Measurements from ENCODE around the gene KRT76.

The KRT76 gene

DNA sequence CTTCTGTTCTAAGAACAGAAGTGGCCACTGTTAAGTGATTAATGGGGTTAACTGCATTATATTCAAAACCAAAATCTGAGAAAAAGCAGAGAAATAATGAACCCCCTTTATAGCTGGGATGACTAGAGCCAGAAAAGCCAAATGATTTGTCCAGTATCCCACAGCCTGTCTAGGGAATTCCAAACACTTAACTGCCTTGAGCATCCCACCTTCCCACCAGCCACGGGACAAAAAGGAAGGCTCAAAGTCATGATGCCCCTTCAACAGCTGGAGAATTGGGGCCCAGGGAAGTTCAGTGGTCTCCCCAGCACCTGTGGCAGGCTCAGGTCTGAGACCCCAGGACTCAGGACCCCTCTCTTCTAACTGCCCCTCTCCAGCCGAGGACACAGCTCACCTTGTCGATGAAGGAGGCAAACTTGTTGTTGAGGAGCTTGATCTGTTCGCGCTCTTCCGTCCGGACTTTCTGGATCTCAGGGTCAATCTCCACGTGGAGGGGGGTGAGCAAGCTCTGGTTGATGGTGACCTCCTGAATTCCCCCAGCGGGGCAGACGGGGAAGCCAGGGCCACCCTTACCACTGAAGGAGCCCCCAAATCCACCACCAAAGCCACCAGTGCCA lies 36.2 kb upstream of the KRT76 start:
- no peak for DNase-seq

DNA sequence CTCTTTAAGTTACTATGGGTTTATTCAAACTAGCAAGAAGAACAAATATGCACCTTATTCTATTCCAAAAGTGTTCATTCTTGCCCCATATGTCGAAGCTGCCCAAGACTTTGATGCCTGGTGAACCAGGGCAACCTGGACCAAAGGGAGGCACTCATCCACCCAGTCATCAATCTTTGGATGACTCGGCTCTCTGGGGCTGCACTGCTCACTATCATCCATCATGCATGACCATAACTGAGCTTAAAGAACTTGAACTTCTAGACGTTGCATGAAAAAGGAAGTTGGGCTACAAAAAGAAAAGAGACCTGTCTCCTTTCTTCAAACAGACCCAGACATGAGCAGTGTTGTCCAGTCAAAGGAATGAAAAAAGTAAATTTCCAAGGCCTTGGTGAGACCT lies 35.6 kb upstream of the KRT76 start:
- no peak for DNase-seq

DNA sequence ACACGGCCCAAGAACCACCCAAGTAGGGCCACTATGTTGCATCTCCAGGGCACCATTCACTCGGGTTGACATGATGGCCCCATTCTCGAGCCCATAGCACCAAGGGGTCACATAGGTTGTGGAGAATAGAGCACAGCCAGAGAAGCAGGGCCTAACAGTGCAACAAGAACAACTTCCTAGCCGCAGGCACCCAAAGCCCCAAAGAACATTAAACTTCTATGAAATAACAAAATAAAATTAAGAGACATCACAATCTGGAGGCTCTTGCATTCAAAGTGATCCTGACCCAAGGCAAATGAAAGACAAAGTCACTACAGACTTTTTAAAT lies 34.9 kb upstream of the KRT76 start:
- DNase-seq, result no peak

DNA sequence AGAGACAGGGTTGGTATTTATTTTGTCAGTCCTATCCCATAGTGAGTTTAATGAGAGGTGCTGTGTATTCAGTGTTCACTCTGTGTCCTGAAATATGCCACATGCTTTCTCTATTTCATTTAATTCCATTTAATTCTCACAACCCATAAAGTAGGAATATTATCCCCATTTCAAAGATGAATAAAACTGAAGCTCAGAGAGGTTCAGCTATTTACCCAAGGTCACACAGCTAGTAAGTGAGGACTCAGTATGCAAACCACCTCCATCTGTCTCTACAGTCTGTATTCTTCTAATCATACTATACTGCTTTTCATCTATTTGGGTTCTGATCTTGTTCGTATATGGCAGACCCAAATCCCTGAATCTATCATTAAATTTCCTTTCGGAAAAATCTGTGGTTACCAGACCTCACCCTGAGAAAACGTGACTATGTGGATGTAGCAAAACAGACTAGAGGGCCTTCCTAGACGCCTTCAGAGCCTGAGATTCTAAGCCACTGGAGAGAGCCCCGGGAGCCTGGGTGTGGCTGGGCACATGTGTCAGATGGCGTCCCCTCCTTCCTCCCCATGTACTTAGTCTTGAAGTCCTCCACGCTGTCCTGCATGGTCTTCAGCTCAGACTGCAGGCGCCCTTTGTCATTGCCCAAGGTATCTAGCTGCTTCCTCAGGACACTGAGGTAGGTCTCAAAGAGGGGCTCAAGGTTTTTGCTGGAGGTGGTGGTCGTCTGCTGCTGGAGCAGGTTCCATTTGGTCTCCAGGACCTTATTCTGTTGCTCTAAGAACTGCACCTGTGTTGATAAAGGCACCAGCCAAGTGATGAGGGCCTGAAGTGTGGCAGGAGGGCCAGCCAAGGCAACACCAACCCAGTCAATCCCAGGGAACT lies 34.3 kb upstream of the KRT76 start:
- no peak for DNase-seq

DNA sequence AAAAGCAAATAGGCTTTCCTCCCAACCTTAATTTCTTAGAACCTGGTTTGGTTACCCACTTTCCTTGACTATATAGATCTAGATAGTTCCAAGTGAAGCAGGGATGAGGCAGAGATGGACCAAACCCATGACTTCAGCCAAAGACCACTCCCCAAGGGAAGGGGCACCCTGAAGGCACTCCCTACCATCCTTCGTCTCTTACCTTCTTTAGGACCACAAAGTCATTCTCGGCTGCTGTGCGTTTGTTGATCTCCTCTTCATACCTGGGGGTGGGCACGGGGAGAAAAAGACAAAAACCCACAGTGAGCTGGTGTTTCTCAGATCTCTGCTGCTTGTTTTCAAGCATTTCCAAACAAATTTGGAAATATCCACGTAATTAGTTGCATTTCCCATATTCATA lies 33.4 kb upstream of the KRT76 start:
- DNase-seq, result no peak

DNA sequence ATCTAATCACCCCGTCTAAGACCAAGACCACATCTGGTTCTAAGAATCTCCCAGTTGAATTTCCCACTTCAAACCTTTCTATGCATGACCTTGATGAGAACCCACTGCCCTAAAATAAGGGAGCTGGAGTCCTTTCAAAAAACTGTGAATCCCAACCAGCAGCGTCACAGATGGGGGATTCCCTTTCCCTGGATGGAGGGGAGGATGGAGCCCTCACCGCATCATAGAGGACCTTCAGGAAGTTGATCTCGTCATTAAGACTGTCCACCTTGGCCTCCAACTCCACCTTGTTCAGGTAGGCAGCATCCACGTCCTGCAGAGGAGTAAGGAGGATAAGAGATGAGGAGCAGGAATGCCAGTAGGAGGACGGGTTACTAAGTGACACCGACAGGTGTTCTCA lies 32.0 kb upstream of the KRT76 start:
- DNase-seq, result no peak

DNA sequence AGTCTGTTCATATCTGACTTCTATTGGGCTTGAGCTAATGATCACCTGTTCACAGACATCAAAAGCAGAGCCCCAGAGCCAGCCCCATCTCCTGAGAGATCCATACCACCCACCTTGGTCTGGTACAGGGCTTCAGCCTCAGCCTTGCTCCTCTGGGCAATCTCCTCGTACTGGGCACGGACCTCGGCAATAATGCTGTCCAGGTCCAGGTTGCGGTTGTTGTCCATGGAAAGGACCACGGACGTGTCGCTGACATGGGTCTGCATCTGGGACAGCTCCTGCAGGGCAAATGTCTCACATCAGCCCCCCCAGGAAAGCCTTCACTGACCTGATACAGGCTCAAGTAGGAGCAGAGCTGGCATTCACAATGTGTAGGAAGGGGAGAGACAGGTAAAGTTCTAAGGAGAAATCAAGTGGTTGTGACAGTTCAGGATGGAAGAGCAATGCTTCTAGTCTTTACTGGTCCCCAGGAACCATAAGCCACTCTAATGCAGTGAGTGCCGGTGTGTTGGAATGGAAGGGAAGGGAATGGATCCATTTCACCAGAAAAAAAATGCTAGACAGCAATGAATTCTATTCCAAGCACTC lies 31.5 kb upstream of the KRT76 start:
- DNase-seq, result no peak

DNA sequence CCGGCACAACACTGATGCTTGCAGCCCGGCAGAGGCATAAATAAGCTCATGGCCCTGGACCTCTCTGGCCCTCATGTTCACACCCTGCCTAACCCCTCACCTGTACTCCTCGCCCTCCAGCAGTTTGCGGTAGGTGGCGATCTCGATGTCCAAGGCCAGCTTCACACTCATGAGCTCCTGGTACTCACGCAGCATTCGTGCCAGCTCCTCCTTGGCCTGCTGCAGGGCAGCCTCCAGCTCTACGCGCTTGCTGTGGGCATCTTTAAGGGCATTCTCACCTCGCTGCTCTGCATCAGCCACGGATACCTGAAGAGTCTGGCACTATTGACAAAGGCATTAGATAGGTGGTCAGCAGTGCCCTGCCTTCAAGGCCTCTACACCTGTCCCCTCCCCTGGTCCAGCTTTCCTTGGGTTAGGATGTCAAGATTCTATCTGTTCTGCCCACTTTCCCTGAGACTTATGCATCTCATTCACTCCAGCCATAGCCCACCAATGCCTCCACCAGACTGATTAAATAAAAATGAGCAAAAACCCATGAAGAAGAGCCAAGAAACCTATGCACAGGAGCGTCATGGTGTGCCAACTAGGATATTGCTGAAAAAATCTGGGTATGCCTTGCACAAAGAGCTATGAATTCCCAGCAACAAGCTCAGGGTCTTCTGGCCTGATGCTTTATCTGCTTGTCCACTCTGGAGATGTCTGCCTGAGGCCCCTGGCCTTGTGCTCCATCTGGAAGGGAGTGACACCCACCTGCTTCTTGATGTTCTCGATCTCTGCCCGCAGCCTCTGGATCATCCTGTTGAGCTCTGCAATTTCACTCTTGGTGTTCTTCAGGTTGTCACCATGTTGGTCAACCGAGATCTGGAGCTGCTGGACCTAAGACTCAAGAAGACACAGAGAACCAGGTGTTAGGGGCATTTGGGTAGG lies 30.7 kb upstream of the KRT76 start:
- DNase-seq, result no peak

DNA sequence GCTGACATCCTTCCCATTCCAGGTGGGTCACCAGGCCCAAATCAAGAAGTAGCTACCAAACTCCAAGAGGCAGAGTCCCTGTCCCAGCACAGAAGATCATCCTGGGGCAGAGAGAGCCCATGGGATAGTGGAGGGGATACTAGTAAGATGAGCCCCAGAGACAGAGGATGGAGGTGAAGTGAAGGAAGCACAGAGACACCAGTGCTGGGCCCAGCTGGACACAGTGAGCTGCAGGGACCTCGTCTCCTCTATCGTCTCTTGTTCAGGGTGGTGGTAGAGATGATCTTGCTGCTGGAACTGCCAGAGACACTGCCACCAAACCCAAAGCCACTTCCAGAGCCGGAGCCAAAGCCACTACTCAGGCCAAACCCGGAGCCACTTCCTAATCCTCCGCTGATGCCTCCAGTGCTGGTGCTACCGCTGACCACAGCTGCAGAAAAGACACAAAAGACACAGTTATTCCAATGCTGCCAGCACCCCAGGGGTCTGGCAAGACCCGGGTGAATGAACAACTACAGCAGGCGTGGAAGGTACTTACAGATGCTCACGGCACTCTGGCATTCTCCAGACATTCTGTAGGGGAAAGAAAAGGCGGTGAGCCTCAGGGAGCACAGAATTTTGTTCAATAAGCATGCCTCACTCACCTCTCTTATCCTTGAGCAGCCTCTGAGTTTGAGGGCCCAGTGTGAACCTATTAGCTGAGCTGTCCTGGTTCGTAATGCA lies 29.8 kb upstream of the KRT76 start:
- no peak for DNase-seq

DNA sequence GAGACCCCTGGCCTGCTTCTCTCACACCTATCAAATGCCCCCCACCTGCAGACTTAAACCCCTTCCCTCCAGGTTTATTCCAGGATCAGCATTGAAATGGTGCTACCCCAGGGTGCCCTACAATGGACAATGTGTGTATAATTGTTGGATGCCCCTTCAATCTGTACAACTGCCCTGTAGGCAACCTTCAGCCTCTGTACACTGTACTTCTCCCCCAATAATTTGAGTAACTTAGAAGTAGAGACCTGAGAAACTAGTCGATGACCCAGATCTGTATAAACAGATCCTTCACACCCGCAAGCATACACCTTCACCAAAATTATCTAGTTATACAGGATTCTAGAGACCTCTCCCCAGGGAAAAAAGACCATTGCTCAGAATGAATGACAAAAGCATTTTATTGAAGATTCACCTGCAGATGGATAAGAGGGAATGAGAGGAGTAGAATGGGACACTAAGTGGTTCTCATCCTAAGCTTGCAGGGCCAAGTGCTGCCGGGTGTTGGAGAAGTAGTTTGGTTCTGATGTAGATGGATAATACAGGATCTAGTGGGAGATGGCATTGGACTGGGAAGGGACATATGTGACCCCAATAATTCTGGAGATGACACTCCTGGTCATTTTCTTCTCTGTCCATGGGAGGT lies 29.1 kb upstream of the KRT76 start:
- no peak for DNase-seq

DNA sequence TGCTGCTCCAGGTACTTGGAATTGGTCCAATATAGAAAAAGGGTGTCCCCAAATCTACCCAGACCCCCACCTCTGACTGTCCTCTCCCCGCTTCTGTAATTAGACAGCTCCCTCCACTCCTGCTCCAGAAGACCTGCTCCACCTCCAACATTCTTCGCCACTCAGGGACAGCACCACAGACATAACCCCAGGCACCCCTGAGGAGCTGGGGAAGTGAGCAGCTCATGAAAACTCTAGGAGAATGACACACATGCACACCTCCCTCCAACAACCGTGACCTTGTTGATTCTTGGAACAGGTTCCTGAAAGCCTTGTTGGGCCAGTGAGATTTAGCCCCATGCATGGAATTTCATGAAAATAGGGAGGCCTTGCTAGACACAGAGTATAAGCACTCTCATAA lies 28.6 kb upstream of the KRT76 start:
- DNase-seq, result no peak

DNA sequence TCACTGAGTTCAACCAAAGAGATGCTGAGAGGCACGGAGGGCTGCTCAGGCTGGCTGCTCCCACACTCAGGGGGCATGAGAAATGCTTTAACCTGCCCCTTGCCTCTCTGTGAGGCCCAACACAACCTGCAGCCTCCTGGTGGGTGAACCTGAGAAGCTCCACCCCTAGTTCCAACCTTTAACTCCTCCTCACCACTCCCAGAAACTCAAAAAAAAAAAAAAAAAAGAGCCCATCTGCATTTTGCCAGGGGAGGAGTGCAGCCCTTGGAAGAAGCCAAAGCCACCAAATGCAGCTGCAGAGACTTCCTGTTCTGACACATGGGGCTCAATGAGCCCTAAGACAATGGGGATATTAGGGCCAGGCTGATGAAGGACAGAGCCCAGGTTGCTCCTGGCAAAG lies 27.9 kb upstream of the KRT76 start:
- peak; percentile 67 for DNase-seq

DNA sequence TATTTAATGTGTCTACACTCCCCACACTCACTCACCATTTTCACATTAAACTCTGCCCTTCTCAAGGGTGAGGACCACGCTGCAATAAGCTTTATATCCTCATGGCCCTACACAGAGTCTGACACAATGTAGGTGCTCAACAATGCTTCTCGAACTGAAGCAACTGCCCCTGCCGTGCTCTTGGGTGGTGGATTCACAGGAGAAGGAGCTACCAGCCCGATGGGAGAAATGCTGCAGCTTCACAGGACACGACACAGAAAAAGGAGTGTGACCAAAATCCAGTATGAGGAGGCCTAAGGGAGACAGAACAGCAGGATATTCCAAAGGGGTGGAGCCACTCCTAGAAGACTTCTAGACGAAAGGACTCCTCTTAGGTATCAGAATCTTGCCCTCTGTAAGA lies 25.3 kb upstream of the KRT76 start:
- DNase-seq, result no peak

DNA sequence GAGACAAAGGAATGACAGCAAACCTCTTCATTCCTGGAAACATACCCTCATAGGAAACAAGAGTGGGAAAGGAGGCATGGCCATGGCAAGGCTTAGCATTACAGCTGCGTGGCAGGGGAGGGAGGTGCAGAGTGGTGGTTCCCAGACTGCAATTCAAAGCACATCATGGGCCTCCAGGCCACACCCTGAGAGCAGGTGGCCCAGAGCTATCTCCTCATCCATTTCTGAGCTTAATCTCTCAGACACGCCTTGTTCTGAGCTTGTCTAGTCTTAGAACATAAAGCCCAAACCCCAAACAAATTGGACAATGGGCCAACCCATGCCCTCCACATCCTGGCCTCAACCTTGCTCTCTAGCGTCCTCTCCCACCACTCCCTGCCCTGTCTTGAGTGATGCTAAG lies 24.6 kb upstream of the KRT76 start:
- DNase-seq, result no peak

DNA sequence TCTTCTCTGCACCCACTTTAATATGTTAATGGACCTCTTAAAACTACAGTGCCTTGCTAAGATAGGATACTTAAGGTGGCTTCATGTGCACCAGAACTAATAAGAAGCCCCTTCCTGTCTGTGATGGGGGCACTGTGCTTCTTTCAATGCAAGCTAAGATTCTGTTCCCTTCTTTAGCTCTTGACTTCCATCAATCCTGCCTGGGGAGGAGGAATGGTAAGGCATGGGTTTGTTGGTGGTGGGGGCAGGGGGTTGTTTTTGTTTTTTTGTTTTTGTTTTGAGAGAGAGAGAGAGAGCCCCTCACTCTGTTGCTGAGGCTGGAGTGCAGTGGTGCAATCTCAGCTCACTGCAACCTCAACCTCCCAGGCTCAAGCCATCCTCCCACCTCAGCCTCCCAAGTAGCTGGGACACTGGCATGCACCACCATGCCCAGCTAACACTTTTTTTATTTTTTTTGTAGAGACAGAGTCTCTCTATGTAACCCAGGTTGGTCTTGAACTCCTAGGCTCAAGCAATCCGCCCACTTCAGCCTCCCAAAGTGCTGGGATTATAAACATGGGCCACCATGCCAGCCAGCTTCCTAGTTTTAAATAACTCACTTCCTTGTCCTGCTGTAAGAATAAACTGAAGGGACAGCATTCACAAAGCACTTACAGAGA lies 23.2 kb upstream of the KRT76 start:
- DNase-seq, result no peak

DNA sequence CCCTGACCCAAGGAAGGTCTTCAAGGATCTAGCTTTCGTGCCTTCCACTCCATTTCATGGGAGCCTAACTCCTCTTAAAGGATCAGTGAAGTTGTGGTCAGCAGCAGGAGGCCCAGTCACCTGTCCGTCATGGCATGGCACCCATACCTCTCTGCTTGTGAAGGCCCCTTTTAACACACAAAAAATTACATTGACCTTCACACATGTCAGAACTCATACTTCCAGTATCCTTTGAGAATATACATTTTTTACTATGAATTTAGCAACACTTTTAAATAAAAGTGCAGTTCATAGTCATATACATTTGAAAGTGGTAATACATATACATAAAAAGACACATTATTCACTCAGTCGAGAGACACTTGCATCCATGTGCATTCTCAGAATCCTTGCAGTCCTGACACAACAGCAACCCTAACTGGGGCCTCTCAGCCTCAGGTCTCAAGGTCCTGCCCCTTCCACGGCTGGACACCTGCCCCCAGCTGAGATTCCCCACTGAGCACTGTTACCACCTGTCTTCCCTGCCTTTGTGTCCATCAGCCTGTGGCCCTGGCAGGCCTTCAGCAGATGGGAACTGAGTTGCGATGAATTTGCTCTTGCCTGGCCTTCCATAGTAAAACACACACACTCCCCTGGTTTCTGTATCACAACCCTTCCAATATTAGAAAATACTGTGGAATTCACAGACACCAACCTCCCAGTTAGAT lies 22.5 kb upstream of the KRT76 start:
- no peak for DNase-seq

DNA sequence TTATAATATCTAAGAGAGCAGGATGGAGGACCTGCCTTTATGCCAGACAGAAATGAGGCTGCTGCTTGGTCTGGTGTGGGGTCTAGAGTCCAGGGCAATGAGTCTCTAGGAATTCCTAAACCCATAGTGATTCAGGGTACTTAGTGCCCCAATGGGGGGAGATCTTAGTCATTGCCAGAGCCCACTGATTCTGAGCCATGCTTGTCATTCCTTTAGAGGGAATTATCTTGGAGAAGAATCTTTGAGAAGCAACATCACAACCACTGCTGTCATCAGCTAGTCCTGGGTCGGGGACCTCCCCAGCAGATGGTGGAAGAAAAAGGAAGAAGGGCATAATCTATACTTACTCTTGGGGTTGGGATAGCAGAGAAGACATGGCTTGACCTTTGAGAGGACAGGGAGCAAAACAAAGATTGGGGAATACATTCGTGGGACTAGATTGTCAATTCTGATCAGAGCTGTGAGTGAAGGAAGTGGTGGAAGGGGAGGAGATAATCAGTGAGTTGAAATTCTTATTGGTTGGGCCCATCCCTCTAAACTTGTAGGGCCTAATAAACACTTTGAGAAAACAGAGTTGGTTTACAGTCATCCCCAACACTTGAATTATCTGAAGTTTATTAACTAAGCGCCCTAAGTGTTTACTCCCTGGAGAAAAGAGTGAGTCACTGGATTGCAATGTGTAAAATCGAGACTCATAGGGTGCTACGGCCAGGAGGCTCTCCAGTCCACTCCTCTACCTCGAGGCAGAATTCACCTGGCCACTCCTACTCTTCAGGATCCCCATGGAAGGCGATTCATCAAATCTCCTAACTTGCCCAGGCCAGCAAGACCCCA lies 21.7 kb upstream of the KRT76 start:
- DNase-seq, result no peak

DNA sequence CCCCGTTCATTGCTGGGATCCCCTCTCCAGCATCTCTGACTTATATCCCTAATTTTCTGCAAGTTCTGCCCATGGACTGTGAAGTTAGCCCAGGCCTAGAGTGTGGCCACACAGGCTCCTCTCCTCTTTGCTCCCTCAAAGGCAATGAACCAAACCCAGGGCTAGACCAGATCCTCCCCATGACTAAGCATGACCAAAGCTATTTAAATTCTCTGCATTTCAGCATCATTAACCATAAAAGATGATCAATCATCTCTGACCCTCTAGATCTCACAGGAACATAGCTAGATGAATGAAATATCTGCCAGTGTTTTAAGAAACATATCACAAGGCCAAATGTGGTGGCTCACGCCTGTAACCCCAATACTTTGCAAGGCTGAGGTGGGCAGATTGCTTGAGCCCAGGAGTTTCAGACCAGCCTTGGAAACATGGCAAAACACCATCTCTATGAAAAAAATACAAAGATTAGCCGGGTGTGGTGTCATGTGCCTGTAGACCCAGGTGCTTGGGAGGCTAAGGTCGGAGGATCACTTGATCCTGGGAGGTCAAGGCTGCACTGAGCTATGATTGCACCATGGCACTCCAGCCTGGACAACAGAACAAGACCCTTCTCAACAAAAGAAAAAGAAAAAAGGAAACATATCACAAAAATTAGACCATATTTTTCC lies 21.0 kb upstream of the KRT76 start:
- no peak for DNase-seq

DNA sequence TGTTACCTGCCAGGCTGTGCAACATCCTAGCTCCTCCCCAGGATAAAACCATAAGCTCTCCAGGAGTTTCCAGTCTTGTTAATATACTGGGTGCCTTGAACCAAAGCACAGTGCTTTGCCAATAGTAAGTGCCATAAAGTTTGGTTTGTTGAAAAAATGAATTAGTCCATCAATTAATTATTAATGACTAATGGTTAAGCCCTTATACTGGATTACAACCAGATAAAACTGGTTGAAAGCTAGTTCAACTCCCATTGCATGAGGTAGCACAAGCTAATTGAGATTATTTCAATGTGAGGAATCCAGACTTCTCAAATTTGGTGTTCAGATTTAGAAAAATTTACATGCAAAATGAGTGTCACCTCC lies 20.4 kb upstream of the KRT76 start:
- DNase-seq, result no peak
